SK-N-SH treated with all-trans-retinoic acid at 6 μM for 48 hours (cell line): Measurements from ENCODE around the gene ITGB3.

Experiments
- ESRRG ChIP-seq: fragments of 250-450 bp; sonication (Bioruptor Pico); IDR thresholded peaks from 2 replicates; pipeline ENCODE4 v1.6.1; 2021; ENCODE audit warnings: mild to moderate bottlenecking
- ISL1 ChIP-seq: fragments of 250-450 bp; sonication (Bioruptor Pico); IDR thresholded peaks from 2 replicates; pipeline ENCODE4 v2.1.2; 2022; ENCODE audit warnings: mild to moderate bottlenecking, moderate library complexity
- OSR1 ChIP-seq: fragments of 250-450 bp; sonication (Bioruptor Pico); IDR thresholded peaks from 2 replicates; pipeline ENCODE4 v1.8.0; 2022; ENCODE audit warnings: moderate library complexity, mild to moderate bottlenecking, inconsistent platforms
- TOX ChIP-seq: fragments of 250-450 bp; sonication (Bioruptor Pico); IDR thresholded peaks from 2 replicates; pipeline ENCODE4 v1.8.0; 2021; ENCODE audit warnings: mild to moderate bottlenecking, moderate library complexity, borderline replicate concordance
- ZNF70 ChIP-seq: fragments of 450-650 bp; formaldehyde crosslinking; IDR thresholded peaks from 2 replicates; pipeline ENCODE4 v1.5.0; 2020; ENCODE audit warnings: mild to moderate bottlenecking, moderate library complexity

GRCh38 chr17:47252766-47253512 is 688 bp upstream of the ITGB3 start:
- TF ChIP-seq ZNF70 (CRISPR knock-in tag) (no peak), ISL1 (CRISPR knock-in tag) (no peak), ESRRG (CRISPR knock-in tag) (no peak), OSR1 (CRISPR knock-in tag) (no peak), TOX (CRISPR knock-in tag) (no peak)
